ENCODE measurements around the gene SNRNP40. TPM values are rescaled to one million over a fixed set of nuclear protein-coding genes. Genes with fewer than 3 reads are reported as not detected.

SNRNP40 gene
- total RNA-seq, 4 donors from 2014 or later, result 24.3 to 54.7 (median 51.3) TPM

DNA sequence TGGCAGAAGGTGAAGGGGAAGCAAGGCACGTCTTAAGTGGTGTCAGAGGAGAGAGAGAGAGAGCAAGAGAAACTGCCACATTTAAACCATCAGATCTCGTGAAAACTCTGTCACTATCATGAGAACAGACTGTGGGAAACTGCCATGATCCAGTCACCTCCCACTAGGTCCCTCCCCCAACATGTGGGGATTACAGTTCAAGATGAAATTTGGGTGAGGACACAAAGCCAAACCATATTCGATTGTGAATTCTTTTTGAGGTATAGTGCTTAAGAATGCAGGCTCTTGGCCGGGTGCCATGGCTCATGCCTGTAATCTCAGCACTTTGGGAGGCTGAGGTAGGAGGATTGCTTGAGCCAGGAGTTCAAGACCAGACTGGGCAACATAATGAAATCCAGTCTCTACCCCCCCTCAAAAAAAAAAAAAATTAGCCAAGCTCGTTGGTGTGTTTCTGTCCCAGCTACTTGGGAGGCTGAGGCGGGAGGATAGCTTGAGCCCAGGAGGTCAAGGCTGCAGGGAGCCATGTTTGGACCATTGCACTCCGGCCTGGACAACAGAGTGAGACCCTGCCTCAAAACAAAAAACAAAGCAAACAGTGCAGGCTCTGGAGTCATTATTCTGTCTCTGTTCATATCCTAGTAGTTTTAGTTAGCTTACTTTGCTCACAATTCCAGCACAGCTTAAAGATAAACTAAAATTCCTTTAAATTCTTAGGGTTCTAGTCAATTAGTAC lies 6.3 kb upstream of the SNRNP40 start:
- 77 to 79% methylated on average over 7 of the region's 7 CpGs for WGBS, 2 donors
- Histone ChIP-seq H3K27ac (no peak overlapping the region), H3K36me3 (no peaks in the 10 kb centered on the region), H3K4me1 (peaks cover 0 to 31% (median 6%) of the 10 kb centered on the region in 3 donors), H3K9me3 (no peaks in the 10 kb centered on the region), H3K4me3 (no peak overlapping the region), H3K27me3 (no peaks in the 10 kb centered on the region)
- no peak for TF ChIP-seq POLR2A (IDR thresholded peaks at IDR 0.05)
- TF ChIP-seq, protein P1, sequence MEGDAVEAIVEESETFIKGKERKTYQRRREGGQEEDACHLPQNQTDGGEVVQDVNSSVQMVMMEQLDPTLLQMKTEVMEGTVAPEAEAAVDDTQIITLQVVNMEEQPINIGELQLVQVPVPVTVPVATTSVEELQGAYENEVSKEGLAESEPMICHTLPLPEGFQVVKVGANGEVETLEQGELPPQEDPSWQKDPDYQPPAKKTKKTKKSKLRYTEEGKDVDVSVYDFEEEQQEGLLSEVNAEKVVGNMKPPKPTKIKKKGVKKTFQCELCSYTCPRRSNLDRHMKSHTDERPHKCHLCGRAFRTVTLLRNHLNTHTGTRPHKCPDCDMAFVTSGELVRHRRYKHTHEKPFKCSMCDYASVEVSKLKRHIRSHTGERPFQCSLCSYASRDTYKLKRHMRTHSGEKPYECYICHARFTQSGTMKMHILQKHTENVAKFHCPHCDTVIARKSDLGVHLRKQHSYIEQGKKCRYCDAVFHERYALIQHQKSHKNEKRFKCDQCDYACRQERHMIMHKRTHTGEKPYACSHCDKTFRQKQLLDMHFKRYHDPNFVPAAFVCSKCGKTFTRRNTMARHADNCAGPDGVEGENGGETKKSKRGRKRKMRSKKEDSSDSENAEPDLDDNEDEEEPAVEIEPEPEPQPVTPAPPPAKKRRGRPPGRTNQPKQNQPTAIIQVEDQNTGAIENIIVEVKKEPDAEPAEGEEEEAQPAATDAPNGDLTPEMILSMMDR (IDR thresholded peaks at IDR 0.05), result no peak
- intact Hi-C loops (cut with DNase I), result no loop called here
- no peak for DNase-seq

DNA sequence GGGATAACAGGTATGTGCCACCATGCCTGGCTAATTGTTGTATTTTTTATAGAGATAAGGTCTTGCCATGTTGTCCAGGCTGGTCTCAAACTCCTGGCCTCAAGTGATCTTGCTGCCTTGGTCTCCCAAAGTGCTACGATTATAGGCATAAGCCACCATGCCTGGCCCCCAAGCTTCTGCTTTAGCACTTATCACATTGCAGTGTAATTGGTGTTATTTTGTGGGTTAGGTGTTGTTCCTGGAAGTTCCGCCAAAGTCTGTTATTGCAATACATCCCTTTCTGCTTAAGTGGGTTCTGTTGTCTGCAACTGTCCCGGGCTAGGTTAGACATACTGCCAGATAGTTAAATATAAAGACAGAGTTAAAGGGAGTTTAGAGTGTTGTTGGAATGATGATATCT lies 3.6 kb upstream of the SNRNP40 start:
- TF ChIP-seq, protein P1 (IDR thresholded peaks at IDR 0.05), result no peak
- TF ChIP-seq POLR2A (IDR thresholded peaks at IDR 0.05), result no peak
- intact Hi-C loops (cut with DNase I), result no loop called here
- no peak for DNase-seq
- Histone ChIP-seq H3K4me1 (peaks cover 0 to 44% (median 20%) of the 10 kb centered on the region in 3 donors), H3K9me3 (no peaks in the 10 kb centered on the region), H3K27ac (no peak overlapping the region), H3K27me3 (no peaks in the 10 kb centered on the region), H3K36me3 (peaks cover 0 to under 1% (median 0%) of the 10 kb centered on the region in 3 donors), H3K4me3 (no peak overlapping the region)
- WGBS, 2 donors, result 87 to 91% methylated on average over 3 of the region's 3 CpGs

DNA sequence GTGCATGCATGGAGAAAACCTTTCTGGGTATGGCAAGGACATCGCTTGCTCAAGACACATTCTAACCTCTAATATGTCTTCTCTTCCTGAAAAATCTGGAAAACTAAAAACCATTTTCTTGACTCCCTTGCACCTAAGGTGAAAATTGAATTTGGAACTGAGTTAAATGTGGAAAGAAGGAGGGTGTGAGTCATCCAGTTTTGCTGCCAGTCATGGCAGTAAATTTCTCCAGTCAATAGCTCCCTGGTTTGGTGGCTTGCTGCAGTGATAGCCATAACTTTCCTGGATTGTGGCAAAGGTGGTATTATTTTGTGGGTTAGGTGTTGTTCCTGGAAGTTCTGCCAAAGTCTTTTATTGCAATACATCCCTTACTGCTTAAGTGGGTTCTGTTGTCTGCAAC lies 2.8 kb upstream of the SNRNP40 start:
- DNase-seq, result no peak
- peaks cover 0 to 9% (median 0%) of the 10 kb centered on the region in 3 donors for H3K36me3 ChIP-seq
- no peaks in the 10 kb centered on the region for H3K9me3 ChIP-seq
- TF ChIP-seq, protein P1 (IDR thresholded peaks at IDR 0.05), result no peak
- TF ChIP-seq POLR2A (IDR thresholded peaks at IDR 0.05), result no peak
- H3K4me1 ChIP-seq, result peaks cover 0 to 52% (median 23%) of the 10 kb centered on the region in 3 donors
- no peaks in the 10 kb centered on the region for H3K27me3 ChIP-seq
- H3K27ac ChIP-seq, result no peak overlapping the region
- intact Hi-C loops (cut with DNase I), result no loop called here
- no peak overlapping the region for H3K4me3 ChIP-seq
- WGBS, 2 donors, result 90 to 96% methylated on average over 1 of the region's 1 CpG

DNA sequence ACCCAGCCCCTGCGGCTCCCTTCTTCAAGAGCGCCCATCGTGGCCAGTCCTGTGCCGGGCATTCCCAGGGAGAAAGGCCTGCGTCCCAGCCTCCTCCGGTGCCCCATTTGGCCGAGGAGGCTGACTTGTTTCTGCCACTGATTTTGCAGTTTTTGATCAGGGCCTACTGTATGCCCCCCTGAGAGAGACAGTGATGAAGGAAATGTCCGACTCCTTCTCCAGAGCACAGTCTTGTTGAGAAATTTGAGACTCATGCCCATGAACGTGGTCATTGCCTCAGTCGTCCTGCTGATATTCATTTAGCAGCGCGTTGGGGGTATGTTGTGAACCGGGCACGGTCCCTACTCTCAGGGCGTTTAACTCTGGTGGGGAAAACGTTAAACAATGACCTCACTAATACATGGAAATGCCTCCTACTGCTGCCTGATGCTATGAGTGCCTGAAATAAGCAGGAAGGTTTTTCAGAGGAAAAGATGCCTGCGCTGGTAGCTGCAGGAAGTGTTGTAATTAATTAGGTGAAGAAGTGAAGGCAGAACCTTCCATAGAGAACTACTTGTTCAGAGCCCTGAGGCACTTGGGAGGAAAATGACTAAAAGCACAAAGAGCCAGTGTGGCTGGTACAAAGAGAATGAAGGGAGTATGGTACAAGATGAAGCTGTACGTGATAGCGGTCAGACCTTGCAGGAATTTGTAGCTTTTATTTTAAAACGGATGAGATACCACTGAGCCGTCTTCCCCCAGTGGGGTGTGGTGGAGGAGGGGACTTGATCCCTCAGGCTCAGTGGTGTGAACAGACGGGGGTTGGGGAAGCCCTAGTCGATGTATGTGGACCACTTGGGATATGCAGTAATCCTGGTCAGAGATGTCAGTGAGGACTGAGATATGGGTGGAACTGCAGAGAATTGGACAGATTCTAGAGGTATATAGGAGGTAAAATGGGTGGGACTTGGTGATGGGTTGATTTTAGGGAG lies 974 bp upstream of the SNRNP40 start:
- TF ChIP-seq, protein P1 (IDR thresholded peaks at IDR 0.05), result no peak
- TF ChIP-seq POLR2A (IDR thresholded peaks at IDR 0.05), result no peak
- H3K4me3 ChIP-seq, result peak overlapping the region; percentile 81 to 98 (median 93)
- H3K27ac ChIP-seq, result peak overlapping the region; percentile 94 to 98 (median 96)
- H3K9me3 ChIP-seq, result no peaks in the 10 kb centered on the region
- DNase-seq, result no peak
- H3K36me3 ChIP-seq, result peaks cover 0 to 27% (median 0%) of the 10 kb centered on the region in 3 donors
- H3K27me3 ChIP-seq, result no peaks in the 10 kb centered on the region
- intact Hi-C loops (cut with DNase I), result no loop called here
- WGBS, 2 donors, result 3% methylated on average over 10 to 20 of the region's 23 CpGs
- peaks cover 0 to 53% (median 23%) of the 10 kb centered on the region in 3 donors for H3K4me1 ChIP-seq
